Neutrophil (primary cell): ENCODE measurements around the gene ABTB2.

Experiments used
- H3K27ac ChIP-seq: fragments of 200-600 bp; sonication (generic); 2 replicates; pipeline ENCODE4 v1.5.1; 2016; ENCODE audit warnings: mild to moderate bottlenecking, moderate library complexity
- H3K27me3 ChIP-seq: fragments of 200-600 bp; sonication (generic); 2 replicates; pipeline ENCODE4 v1.6.0; 2016; ENCODE audit warnings: mild to moderate bottlenecking
- H3K36me3 ChIP-seq: fragments of 200-600 bp; sonication (generic); 2 replicates; pipeline ENCODE4 v1.5.1; 2017
- H3K4me1 ChIP-seq, 2 experiments: fragments of 200-600 bp in 1 of 2; sonication (generic) in 1 of 2; 1 replicate in 1 of 2; 2 replicates in 1 of 2; pipeline versions ENCODE4 v1.5.1 to v1.6.1; 2013 to 2016; ENCODE audit warnings: low read depth in 1 of 2, low read length in 1 of 2, mild to moderate bottlenecking in 1 of 2, moderate library complexity in 1 of 2; ENCODE audit not compliant: control insufficient read depth in 1 of 2, insufficient read depth in 1 of 2
- H3K4me3 ChIP-seq, 2 experiments: fragments of 200-600 bp in 1 of 2; sonication (generic) in 1 of 2; 1 replicate in 1 of 2; 2 replicates in 1 of 2; pipeline ENCODE4 v1.5.1; 2013 to 2016; ENCODE audit warnings: low read depth in 1 of 2, low read length in 1 of 2, mild to moderate bottlenecking in 1 of 2, moderate library complexity in 1 of 2
- H3K9me3 ChIP-seq: fragments of 200-600 bp; sonication (generic); 2 replicates; pipeline ENCODE4 v1.5.1; 2016
- TF ChIP-seq, protein P1 (sequence below): fragments of 200-600 bp; sonication (generic); IDR thresholded peaks from 2 replicates; pipeline ENCODE4 v1.5.1; 2016; ENCODE audit warnings: antibody characterized with exemption

ABTB2 gene

DNA sequence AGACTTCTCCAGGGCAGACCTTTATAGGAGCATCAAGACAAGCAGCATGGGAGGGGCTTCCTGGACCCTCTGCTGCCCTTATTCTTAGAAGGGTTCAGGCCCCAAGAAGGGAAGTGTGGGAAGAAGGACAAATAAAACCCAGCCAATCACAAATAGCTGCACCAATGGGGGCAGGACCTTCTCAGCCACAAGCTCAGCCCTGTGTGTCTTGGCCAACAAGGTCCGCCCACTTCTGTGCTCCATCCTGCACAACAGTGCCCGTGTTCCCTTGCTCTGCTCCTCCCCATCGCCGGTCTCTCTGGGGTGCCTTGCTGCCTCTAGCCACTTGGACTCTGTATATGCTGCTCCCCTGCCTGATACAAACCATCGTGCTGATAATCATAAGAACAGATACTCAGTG, 166.2 kb downstream of the ABTB2 start:
- peaks cover 16% of the 10 kb centered on the region for H3K36me3 ChIP-seq
- TF ChIP-seq, protein P1, sequence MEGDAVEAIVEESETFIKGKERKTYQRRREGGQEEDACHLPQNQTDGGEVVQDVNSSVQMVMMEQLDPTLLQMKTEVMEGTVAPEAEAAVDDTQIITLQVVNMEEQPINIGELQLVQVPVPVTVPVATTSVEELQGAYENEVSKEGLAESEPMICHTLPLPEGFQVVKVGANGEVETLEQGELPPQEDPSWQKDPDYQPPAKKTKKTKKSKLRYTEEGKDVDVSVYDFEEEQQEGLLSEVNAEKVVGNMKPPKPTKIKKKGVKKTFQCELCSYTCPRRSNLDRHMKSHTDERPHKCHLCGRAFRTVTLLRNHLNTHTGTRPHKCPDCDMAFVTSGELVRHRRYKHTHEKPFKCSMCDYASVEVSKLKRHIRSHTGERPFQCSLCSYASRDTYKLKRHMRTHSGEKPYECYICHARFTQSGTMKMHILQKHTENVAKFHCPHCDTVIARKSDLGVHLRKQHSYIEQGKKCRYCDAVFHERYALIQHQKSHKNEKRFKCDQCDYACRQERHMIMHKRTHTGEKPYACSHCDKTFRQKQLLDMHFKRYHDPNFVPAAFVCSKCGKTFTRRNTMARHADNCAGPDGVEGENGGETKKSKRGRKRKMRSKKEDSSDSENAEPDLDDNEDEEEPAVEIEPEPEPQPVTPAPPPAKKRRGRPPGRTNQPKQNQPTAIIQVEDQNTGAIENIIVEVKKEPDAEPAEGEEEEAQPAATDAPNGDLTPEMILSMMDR, result no peak
- H3K9me3 ChIP-seq, result no peaks in the 10 kb centered on the region
- no peak overlapping the region for H3K4me3 ChIP-seq
- H3K27me3 ChIP-seq, result no peaks in the 10 kb centered on the region
- no peaks in the 10 kb centered on the region for H3K4me1 ChIP-seq
- no peak overlapping the region for H3K27ac ChIP-seq

DNA sequence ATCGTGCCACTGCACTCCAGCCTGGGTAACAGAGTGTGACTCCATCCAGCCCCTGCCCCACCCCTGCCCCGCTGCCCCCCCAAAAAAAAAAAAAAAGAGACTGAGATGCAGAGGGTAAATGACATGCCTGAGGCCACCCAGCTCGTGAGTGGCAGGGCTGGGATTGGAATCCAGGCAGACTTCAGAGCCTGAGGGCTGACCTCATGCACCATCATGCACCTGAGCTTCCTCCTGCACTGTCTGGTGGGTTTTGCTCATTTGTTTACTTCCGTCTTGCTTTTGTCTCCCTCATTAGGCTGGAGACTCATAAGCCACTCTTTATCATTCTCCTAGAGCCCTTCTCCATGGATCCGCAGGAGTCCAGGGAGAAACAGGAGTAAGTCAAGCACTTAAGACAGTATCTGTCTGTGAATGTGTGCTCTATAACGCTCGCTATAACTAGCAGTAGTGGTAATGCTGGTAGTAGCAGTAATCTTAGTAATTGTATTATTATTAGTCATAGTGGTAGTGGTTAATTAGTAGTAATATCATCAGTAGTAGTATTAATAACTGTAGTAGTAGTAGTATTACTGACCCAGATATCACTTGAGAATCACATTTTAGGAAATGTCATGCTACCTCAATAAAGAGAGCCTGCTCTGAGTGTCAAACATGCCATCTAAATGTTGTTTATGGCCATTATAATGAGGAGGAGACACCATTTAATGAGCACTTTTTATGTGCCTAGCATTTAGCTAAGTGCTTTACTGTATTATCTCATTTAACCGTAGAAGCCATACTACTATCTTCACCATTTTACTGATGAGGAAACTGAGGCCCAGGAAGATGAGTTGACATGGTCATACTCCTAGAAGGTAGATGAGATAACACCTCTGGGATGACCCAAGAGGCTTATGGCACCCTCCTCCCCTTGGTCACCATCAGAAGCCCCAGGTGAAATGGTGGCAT, 167.3 kb downstream of the ABTB2 start:
- no peaks in the 10 kb centered on the region for H3K4me1 ChIP-seq
- no peaks in the 10 kb centered on the region for H3K9me3 ChIP-seq
- peaks cover 6% of the 10 kb centered on the region for H3K36me3 ChIP-seq
- H3K27me3 ChIP-seq, result no peaks in the 10 kb centered on the region
- TF ChIP-seq, protein P1, result no peak
- H3K27ac ChIP-seq, result no peak overlapping the region
- no peak overlapping the region for H3K4me3 ChIP-seq

DNA sequence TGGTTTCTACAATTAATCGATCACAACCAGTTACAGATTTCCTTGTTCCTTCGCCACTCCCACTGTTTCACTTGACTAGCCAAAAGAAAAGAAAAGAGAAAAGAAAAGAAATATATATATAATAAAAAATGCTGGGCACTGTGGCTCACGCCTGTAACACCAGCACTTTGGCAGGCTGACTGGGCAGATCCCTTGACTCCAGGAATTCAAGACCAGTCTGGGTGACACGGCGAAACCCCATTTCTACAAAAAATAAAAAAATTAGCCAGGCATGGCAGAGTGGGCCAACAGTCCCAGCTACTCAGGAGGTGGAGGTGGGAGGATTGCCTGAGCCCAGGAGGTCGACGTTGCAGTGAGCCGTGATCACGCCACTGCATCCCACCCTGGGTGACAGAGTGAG, 168.6 kb downstream of the ABTB2 start:
- Histone ChIP-seq H3K36me3 (no peaks in the 10 kb centered on the region), H3K27me3 (no peaks in the 10 kb centered on the region), H3K4me1 (no peaks in the 10 kb centered on the region), H3K27ac (no peak overlapping the region), H3K4me3 (no peak overlapping the region), H3K9me3 (no peaks in the 10 kb centered on the region)
- TF ChIP-seq, protein P1, result no peak

DNA sequence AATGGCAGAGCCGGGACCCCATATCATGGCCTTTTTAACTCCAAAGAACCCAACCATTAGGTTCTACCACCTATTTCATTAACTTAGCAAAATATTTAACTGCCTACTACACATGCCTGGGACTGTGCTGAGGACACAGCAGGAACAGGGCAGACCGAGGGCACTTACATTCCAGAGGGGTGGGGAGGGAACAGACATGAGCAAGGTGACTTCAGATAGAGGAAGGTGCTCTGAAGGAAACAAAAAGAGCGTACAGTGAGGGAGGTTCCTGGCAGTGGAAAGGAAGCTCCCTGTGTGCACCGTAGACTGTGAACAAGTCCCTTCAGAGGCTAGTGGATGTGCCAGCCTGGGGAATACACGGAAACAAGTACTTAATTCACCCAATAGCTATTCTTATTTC, 169.6 kb downstream of the ABTB2 start:
- TF ChIP-seq, protein P1, result no peak
- no peaks in the 10 kb centered on the region for H3K27me3 ChIP-seq
- no peak overlapping the region for H3K4me3 ChIP-seq
- H3K36me3 ChIP-seq, result no peaks in the 10 kb centered on the region
- no peaks in the 10 kb centered on the region for H3K9me3 ChIP-seq
- no peak overlapping the region for H3K27ac ChIP-seq
- H3K4me1 ChIP-seq, result no peaks in the 10 kb centered on the region

DNA sequence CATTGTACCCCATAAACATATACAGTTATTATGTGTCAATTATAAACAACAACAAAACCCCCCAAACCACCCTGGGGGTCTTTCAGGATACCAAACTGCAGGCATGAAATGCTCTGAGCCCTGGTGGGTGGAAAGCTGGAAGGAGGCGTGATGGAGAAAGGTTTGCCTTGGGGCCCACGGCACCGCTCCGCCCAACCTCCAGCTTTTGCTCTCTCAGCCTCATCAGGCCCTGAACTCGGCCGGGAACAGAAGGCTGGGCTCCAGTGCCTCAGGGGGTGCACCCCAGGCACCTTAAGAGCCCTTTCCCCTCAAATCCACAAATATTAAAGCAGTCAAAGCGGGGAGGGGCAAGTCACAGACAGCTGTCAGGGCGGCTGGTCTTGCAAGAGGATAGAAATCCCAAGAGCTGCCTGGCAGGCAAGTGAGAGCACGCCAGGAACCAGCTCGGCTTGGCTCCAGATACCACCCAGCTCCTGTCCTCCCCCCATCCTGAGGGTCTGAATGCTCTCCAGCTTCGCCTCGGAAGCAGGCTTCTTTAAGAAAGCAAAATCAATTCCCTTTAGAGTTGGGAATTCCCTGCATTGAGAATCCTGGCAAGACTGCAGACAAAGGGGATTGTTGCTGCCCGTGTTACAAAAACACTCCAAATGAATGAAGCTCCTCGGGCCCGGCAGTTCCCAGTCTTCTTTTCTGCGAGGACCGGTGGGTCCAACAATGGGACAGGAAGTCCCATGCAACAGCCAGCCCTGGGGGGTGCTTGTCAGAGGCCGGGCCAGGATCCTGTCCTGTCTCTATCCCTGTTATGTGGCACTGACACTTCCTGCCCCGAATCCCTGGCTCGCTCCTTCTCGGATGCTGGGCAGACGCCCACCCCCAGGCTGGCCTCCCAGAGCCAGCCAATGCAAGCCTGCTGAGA, 171.6 kb downstream of the ABTB2 start:
- Histone ChIP-seq H3K36me3 (no peaks in the 10 kb centered on the region), H3K4me1 (no peaks in the 10 kb centered on the region), H3K9me3 (no peaks in the 10 kb centered on the region), H3K27me3 (no peaks in the 10 kb centered on the region), H3K27ac (no peak overlapping the region), H3K4me3 (no peak overlapping the region)
- TF ChIP-seq, protein P1, result no peak
